Breast epithelium (tissue), 4 donors: ENCODE results near the gene HSPB8. TPM values are rescaled to one million over a fixed set of nuclear protein-coding genes. Genes with fewer than 3 reads are reported as not detected.

Source experiments
- DNase-seq, 2 donors: peaks; one replicate each; pipeline ENCODE4 v3.0.0-alpha.2; 2019; ENCODE audit warnings: low spot score in 2 of 2
- H3K27ac ChIP-seq, 2 donors: fragments of 200-600 bp; sonication (generic) in 1 of 2; one replicate each; pipeline ENCODE4 v1.5.1; 2016 to 2019; ENCODE audit warnings: mild to moderate bottlenecking in 1 of 2
- H3K27me3 ChIP-seq, 2 donors: fragments of 200-600 bp; sonication (generic) in 1 of 2; one replicate each; pipeline versions ENCODE4 v1.5.1 to v1.6.0; 2017 to 2019; ENCODE audit warnings: control low read depth in 1 of 2, mild to moderate bottlenecking in 1 of 2
- H3K36me3 ChIP-seq: fragments of 200-600 bp; one replicate; pipeline ENCODE4 v1.5.1; 2019
- H3K4me1 ChIP-seq, 2 donors: fragments of 200-600 bp; sonication (generic); one replicate each; pipeline ENCODE4 v1.5.1; 2016 to 2019; ENCODE audit warnings: control low read depth in 1 of 2
- H3K4me3 ChIP-seq, 3 donors: fragments of 200-600 bp; sonication (generic); 1 replicate in 2 of 3; 2 replicates in 1 of 3; pipeline ENCODE4 v1.5.1; 2016 to 2019; ENCODE audit warnings: mild to moderate bottlenecking in 3 of 3, moderate library complexity in 2 of 3
- H3K9me3 ChIP-seq, 2 donors: fragments of 200-600 bp; sonication (generic) in 1 of 2; one replicate each; pipeline ENCODE4 v1.5.1; 2016 to 2019; ENCODE audit warnings: control low read depth in 1 of 2
- CTCF ChIP-seq, 3 donors: fragments of 450-650 bp; IDR thresholded peaks; one replicate each; pipeline ENCODE4 v1.5.1; 2016 to 2017; ENCODE audit warnings: antibody characterized with exemption in 3 of 3, mild to moderate bottlenecking in 3 of 3, moderate library complexity in 3 of 3
- POLR2A ChIP-seq: fragments of 450-650 bp; IDR thresholded peaks from one replicate; pipeline ENCODE4 v1.6.1; 2016; ENCODE audit warnings: antibody characterized with exemption, mild to moderate bottlenecking, moderate library complexity
- POLR2AphosphoS5 ChIP-seq, 3 donors: sonication (generic); formaldehyde crosslinking; IDR thresholded peaks; one replicate each; pipeline ENCODE4 v1.6.1; 2017; ENCODE audit warnings: antibody characterized with exemption in 3 of 3
- intact Hi-C: fragments of 100-400 bp; cut with DNase I; formaldehyde crosslinking; loops from one replicate; pipeline ENCODE4 v1.15.1; 2023; ENCODE audit warnings: low total_unique reads
- total RNA-seq, 3 donors: library from RNA; depleted of rRNA; stranded (reverse); fragments of >200 nt; gene quantifications; one replicate each; pipeline ENCODE4 v1.1.0, GENCODE V29; 2016

The HSPB8 gene
- total RNA-seq, 3 donors from 2014 or later: 19.3 to 44.5 (median 32.8) TPM

- Histone ChIP-seq H3K9me3 (no peaks in the 10 kb centered on the region), H3K27ac (no peak overlapping the region), H3K4me1 (no peaks in the 10 kb centered on the region), H3K36me3 (no peaks in the 10 kb centered on the region), H3K4me3 (no peak overlapping the region), H3K27me3 (peaks cover 0 to 5% of the 10 kb centered on the region in 2 donors)
- TF ChIP-seq CTCF (IDR thresholded peaks at IDR 0.05) (no peak), POLR2A (no peak), POLR2AphosphoS5 (IDR thresholded peaks at IDR 0.05) (no peak)
- no peak for DNase-seq
- intact Hi-C loops: no loop called here
Measured at GRCh38 chr12:119157978-119158377, 20.8 kb upstream of the HSPB8 start.

DNA sequence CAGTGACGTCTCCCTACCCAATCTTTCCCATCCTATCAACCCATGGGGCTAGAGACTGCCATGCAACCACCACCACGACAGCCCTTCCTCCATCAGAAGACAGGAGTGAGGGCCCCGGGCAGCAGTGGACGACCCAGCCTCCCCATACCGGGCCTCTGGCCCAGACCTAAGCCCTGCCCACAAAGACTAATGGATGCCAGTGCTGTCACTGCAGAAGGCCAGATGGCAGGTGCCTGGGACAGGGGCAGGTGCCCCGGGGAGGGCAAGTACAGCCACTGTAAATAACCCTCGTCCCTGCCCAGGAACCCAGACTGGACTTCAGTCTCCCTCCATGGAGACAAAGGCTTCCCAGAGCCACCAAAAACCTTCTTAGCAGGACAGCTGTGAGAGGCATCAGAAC lies 20.3 kb upstream of the HSPB8 start:
- H3K27ac ChIP-seq: no peak overlapping the region

GRCh38 chr12:119159844-119160243 lies 18.9 kb upstream of the HSPB8 start:
- H3K27me3 ChIP-seq: peaks cover 0 to 3% of the 10 kb centered on the region in 2 donors
- DNase-seq: no peak

More for the DNA sequence above, 20.3 kb upstream of the HSPB8 start:
- no peak for DNase-seq
- Histone ChIP-seq H3K36me3 (no peaks in the 10 kb centered on the region), H3K27me3 (peaks cover 0 to 2% of the 10 kb centered on the region in 2 donors), H3K4me1 (no peaks in the 10 kb centered on the region), H3K4me3 (no peak overlapping the region), H3K9me3 (no peaks in the 10 kb centered on the region)
- TF ChIP-seq CTCF (IDR thresholded peaks at IDR 0.05) (no peak), POLR2AphosphoS5 (IDR thresholded peaks at IDR 0.05) (no peak), POLR2A (no peak)
- intact Hi-C loops: no loop called here

DNA sequence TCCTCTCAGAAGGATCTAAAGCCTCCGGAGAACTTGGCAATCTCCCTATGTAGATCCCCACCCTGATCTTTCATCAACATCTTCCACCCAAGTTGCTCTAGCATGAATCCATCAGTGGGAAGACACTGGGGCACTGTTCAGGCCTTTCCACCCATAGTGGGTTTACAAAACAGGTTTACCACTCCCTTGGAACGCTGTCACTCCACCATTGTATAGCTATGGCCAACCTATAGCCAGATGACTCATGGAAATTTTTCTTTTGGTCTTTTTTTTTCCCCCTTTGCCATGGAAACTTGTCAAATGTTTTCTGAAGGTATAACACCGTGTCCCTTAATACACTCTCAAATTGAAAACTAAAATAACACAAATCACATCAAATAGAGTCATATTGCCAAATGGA lies 10.8 kb upstream of the HSPB8 start:
- no peak overlapping the region for H3K27ac ChIP-seq
- no peaks in the 10 kb centered on the region for H3K4me1 ChIP-seq
- H3K27me3 ChIP-seq: peaks cover 0 to 6% of the 10 kb centered on the region in 2 donors
- intact Hi-C loops: no loop called here
- H3K36me3 ChIP-seq: no peaks in the 10 kb centered on the region
- H3K4me3 ChIP-seq: no peak overlapping the region
- DNase-seq: no peak
- H3K9me3 ChIP-seq: no peaks in the 10 kb centered on the region
- TF ChIP-seq CTCF (IDR thresholded peaks at IDR 0.05) (no peak), POLR2AphosphoS5 (IDR thresholded peaks at IDR 0.05) (no peak), POLR2A (no peak)

More at GRCh38 chr12:119159844-119160243, 18.9 kb upstream of the HSPB8 start:
- H3K9me3 ChIP-seq: no peaks in the 10 kb centered on the region
- intact Hi-C loops: no loop called here
- no peak overlapping the region for H3K4me3 ChIP-seq
- H3K4me1 ChIP-seq: no peaks in the 10 kb centered on the region
- TF ChIP-seq POLR2A (no peak), POLR2AphosphoS5 (IDR thresholded peaks at IDR 0.05) (no peak), CTCF (IDR thresholded peaks at IDR 0.05) (no peak)
- no peak overlapping the region for H3K27ac ChIP-seq
- H3K36me3 ChIP-seq: no peaks in the 10 kb centered on the region

GRCh38 chr12:119168721-119169120 lies 10.0 kb upstream of the HSPB8 start:
- Histone ChIP-seq H3K9me3 (no peaks in the 10 kb centered on the region), H3K4me3 (no peak overlapping the region), H3K27me3 (peaks cover 0 to 6% of the 10 kb centered on the region in 2 donors), H3K27ac (no peak overlapping the region), H3K4me1 (no peaks in the 10 kb centered on the region), H3K36me3 (no peaks in the 10 kb centered on the region)
- TF ChIP-seq POLR2AphosphoS5 (IDR thresholded peaks at IDR 0.05): no peak
- TF ChIP-seq POLR2A: no peak
- no peak for TF ChIP-seq CTCF (IDR thresholded peaks at IDR 0.05)
- DNase-seq: no peak
- intact Hi-C loops: no loop called here
